Calu3 (cell line): ENCODE results near the gene KCNG2. TPM values are rescaled to one million over a fixed set of nuclear protein-coding genes. Genes with fewer than 3 reads are reported as not detected.

Experiments
- BruUV-seq: library from RNA; stranded (reverse); fragments of 400-500 nt; replicated peaks from 2 replicates; lab custom pipeline; 2021; lab: Mats Ljungman, UMichigan
- CTCF ChIA-PET: fragments of 300-600 bp; sonication (Branson Sonifier 250); formaldehyde crosslinking; loops from one replicate; lab custom pipeline; 2022; ENCODE audit warnings: antibody characterized with exemption; lab: Charles Lee
- DNase-seq: peaks from one replicate; pipeline ENCODE4 v3.0.0; 2022
- H3K27ac Mint-ChIP-seq: one replicate; pipeline ENCODE4 v1.8.0; 2022; ENCODE audit warnings: mixed read lengths; ENCODE audit not compliant: unreplicated experiment
- H3K27me3 Mint-ChIP-seq: one replicate; pipeline ENCODE4 v1.8.0; 2022; ENCODE audit warnings: mixed read lengths; ENCODE audit not compliant: unreplicated experiment
- H3K36me3 Mint-ChIP-seq: one replicate; pipeline ENCODE4 v1.8.0; 2022; ENCODE audit warnings: mild to moderate bottlenecking, moderate library complexity, mixed read lengths; ENCODE audit not compliant: insufficient read depth, unreplicated experiment
- H3K4me1 Mint-ChIP-seq: one replicate; pipeline ENCODE4 v1.8.0; 2022; ENCODE audit warnings: mild to moderate bottlenecking, low read depth, mixed read lengths; ENCODE audit not compliant: unreplicated experiment
- H3K4me3 Mint-ChIP-seq: one replicate; pipeline ENCODE4 v1.8.0; 2022; ENCODE audit warnings: mild to moderate bottlenecking, low read depth, moderate library complexity, mixed read lengths; ENCODE audit not compliant: unreplicated experiment
- H3K9me3 Mint-ChIP-seq: one replicate; pipeline ENCODE4 v1.8.0; 2022; ENCODE audit warnings: low read depth, mixed read lengths; ENCODE audit not compliant: unreplicated experiment
- CTCF ChIP-seq: fragments of 200-600 bp; IDR thresholded peaks from one replicate; pipeline ENCODE4 v1.8.0; 2022; ENCODE audit warnings: antibody characterized with exemption; ENCODE audit not compliant: unreplicated experiment
- intact Hi-C: fragments of 100-400 bp; cut with micrococcal nuclease; formaldehyde crosslinking; loops from one replicate; pipeline ENCODE4 v1.10.0; 2022; ENCODE audit not compliant: unreplicated experiment
- total RNA-seq: library from RNA; stranded (reverse); gene quantifications from 2 replicates; pipeline ENCODE4 v1.2.3, GENCODE V29; 2022

KCNG2 gene
- total RNA-seq, 1 experiment from 2014 or later = not detected

DNA sequence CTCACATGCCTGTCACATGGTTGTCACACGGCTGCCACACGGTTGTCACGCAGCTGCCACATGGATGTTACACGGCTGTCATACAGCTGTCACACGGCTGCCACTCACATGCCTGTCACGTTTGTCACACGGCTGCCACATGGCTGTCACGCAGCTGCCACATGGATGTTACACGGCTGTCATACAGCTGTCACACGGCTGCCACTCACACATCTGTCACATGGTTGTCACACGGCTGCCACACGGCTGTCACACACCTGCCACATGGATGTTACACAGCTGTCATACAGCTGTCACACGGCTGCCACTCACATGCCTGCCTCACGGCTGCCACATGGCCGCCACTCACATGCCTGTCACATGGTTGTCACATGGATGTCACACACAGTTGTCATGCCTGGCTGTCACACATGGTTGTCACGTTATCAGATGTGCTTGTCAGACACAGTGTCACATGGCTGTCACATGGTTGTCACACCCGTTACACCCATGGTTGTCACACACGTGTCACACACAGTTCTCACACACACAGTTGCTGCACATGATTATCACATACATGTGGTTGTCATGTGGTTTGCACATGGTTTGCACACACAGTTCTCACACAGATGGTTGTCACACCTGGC, 19.4 kb downstream of the KCNG2 start:
- H3K27ac Mint-ChIP-seq = no peak overlapping the region
- DNase-seq = no peak
- TF ChIP-seq CTCF = no peak
- CTCF ChIA-PET = no interaction called here
- H3K27me3 Mint-ChIP-seq = peaks cover 13% of the 10 kb centered on the region
- no TSS peak for BruUV-seq
- intact Hi-C loops = no loop called here
- H3K9me3 Mint-ChIP-seq = peaks cover 6% of the 10 kb centered on the region
- H3K4me3 Mint-ChIP-seq = no peak overlapping the region
- no peaks in the 10 kb centered on the region for H3K36me3 Mint-ChIP-seq
- H3K4me1 Mint-ChIP-seq = no peaks in the 10 kb centered on the region

DNA sequence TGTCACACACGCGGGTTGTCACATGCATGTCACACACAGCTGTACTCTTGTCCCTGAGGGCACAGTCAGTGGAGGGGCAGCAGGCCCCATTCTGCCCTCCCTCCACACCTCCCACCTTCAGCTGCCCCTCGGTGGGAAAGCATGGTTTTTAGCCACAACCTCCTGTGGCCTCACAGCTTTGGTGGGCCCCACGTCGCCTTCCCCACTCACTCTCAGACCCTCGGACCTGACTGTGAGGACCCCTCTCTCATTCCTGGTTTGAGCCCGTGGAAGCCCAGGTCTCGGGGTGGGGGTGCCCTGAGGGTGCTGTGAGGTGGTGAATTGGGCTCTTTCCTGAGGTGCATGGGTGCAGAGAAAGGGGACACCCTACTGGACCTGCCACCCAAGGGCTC, 19.9 kb downstream of the KCNG2 start:
- no peaks in the 10 kb centered on the region for H3K4me1 Mint-ChIP-seq
- intact Hi-C loops = no loop called here
- TF ChIP-seq CTCF = no peak
- no peak overlapping the region for H3K27ac Mint-ChIP-seq
- no TSS peak for BruUV-seq
- CTCF ChIA-PET = no interaction called here
- no peaks in the 10 kb centered on the region for H3K36me3 Mint-ChIP-seq
- DNase-seq = no peak
- no peak overlapping the region for H3K4me3 Mint-ChIP-seq
- H3K9me3 Mint-ChIP-seq = peaks cover 6% of the 10 kb centered on the region
- peaks cover 13% of the 10 kb centered on the region for H3K27me3 Mint-ChIP-seq

- no peaks in the 10 kb centered on the region for H3K4me1 Mint-ChIP-seq
- no peak overlapping the region for H3K4me3 Mint-ChIP-seq
- no peak for DNase-seq
- no peak for TF ChIP-seq CTCF
- intact Hi-C loops = no loop called here
- peaks cover 13% of the 10 kb centered on the region for H3K27me3 Mint-ChIP-seq
- BruUV-seq = no TSS peak
- peaks cover 6% of the 10 kb centered on the region for H3K9me3 Mint-ChIP-seq
- CTCF ChIA-PET = no interaction called here
- H3K27ac Mint-ChIP-seq = no peak overlapping the region
- no peaks in the 10 kb centered on the region for H3K36me3 Mint-ChIP-seq
Observed at GRCh38 chr18:79818036-79818435, 20.3 kb downstream of the KCNG2 start.

DNA sequence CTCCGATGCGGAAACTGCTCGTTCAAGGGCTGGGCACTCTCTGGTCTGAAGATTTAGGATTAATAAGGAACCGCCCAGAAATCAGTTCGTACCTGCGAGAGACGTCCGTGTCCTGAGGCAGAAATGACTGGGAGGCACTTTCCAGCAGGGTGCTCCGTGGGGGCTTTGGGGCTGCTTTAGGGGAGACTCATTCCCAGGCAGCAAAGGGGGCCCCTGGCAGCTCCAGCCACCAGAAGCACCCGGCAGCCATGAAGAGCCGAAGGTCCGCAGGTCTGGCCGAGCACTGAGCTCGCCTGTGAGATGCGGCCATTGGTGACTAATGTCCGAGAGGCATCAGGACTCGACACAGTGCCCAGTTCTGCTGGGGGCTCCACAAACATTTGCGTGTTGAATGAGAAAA, 20.9 kb downstream of the KCNG2 start:
- Mint-ChIP-seq H3K36me3 (no peaks in the 10 kb centered on the region), H3K9me3 (peaks cover 6% of the 10 kb centered on the region), H3K27me3 (peaks cover 13% of the 10 kb centered on the region), H3K27ac (no peak overlapping the region), H3K4me3 (no peak overlapping the region), H3K4me1 (no peaks in the 10 kb centered on the region)
- intact Hi-C loops = no loop called here
- no peak for TF ChIP-seq CTCF
- BruUV-seq = no TSS peak
- DNase-seq = no peak
- CTCF ChIA-PET = no interaction called here
